ENCODE measurements around the gene ZBED4. TPM values are rescaled to one million over a fixed set of nuclear protein-coding genes. Genes with fewer than 3 reads are reported as not detected.

ZBED4 gene
- polyA plus RNA-seq, 12 donors, result 10.9 to 16.5 (median 12.7) TPM; not detected in 1

GRCh38 chr22:49824185-49824925 lies 29.3 kb upstream of the ZBED4 start:
- DNase-seq, result no peak

DNA sequence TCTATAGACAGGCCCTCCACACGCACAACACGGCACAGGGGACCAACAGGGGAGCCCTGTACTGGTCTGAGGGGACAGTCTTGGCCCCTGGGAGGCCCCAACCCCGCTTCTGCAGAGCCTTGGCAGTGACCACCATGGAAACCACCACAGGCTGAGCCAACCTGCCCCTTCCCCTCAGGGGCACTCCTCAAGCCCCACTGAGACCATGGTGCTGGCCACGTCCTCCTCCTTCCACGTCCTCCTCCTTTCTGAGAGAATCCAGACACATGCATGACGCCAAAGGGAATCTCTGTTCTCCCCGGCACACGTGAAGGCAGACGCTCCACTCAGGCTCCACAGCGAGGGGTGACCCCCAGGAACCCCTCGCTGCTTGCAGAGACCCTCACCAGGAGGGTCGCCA lies 28.7 kb upstream of the ZBED4 start:
- no peak for DNase-seq

DNA sequence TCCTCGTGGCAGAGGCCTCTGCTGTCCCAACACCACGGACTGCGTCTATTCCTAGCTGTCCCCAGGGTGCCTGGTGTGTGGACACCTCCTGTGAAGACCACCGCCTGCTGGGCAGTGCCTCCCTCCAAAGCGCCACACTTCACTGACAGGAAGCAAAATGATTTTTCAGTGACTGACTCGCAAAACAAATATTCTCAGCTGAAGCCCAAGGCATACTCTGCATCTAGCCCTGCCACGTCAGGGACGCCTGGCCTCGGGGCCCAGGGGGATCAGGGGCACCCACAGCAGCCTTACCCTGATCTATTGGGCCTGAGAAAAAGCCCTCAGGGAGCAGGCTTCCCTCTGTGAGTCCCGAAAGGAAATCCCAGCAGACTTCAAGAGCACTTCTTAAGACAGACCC lies 28.2 kb upstream of the ZBED4 start:
- DNase-seq, result no peak

GRCh38 chr22:49825944-49826602 lies 27.6 kb upstream of the ZBED4 start:
- DNase-seq, result no peak

- peak; percentile 45 for DNase-seq
These were observed 26.9 kb upstream of the ZBED4 start for GRCh38 chr22:49826603-49827270.

DNA sequence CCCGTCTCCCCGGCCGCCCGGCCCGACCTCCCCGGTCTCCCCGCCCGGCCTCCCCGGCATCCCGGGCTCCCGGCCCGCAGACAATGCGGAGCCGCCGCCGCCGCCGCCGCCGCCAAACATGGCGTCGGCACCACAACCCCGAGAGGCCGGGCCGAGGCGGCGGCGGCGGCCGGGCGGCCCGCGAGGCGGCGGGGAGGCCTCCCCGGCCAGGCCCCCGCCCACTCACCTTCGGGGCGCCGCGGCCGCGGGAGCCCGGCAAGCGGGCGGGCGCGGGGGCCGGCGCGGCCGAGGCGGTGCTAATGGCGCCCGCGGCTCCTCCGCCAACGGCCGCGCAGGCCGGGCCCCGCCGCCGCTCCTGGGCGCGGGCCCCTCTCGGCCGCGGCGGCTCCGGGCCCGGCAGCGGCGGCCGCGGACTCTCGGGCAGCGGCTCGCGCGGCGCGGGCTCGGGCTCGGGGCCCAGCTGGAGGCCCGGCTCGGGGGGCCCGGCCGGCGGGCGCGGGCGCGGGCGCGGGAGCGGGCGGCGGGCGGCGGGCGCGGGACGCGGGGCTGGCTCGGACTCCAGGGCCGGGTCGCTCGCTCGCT lies 26.3 kb upstream of the ZBED4 start:
- no peak for DNase-seq

DNA sequence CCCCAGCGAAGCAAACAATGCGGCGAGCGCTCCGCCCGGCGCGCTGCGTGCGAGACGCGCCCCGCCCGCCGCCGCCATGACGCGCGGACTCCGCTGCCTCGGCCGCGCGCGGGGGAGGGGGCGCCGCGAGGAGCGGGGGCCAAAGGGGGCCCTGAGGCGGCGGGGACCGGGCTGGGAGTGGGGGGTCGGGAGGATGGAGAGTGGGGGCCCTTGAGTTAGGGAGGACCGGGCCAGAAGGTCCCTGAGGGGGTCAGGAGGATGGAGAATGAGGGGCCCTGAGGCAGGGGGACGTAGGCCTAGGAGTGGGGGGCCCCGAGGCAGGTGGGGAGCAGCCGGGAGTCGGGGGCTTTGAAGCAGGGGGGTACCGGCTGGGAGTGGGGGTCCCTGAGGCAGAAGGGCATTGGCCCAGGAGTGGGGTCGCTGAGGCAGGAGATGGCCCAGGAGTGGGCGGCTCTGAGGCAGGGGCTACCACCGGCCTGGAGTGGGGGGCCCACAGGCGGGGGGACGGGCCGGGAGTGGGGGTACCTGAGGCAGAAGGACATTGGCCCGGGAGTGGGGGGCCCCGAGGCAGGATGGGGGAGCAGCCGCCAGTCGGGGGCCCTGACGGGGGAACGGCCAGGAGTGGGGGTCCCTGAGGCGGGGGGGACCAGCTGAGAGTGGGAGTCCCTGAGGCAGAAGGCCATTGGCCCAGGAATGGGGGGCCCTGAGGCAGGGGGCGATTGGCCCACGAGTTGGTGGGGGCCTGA lies 25.6 kb upstream of the ZBED4 start, which contains the start of gene BRD1:
BRD1 (minus strand) TSS at position 21 of the 746 bp plus-strand sequence. CDS start 3,556 bp downstream, outside the sequence.
- peak; percentile 51 for DNase-seq

DNA sequence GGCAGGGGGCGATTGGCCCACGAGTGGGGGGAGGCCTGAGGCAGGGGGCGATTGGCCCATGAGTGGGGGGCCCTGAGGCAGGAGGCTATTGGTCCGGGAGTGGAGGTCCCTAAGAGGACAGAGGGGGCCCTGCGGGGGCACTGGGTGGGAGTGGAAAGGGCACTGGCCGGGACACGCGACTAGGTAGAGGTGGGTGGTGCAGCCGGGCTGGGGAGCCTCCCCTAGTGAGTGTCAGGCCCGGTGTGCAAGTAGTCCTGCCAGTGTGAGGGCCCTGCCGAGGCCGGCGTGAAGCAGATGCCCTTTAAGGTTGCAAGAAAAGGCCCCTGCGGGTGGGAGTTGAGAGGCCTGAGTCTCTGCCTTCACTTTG lies 25.1 kb upstream of the ZBED4 start:
- DNase-seq, result no peak

GRCh38 chr22:49829044-49829853 lies 24.4 kb upstream of the ZBED4 start:
- no peak for DNase-seq

GRCh38 chr22:49833340-49834007 lies 20.2 kb upstream of the ZBED4 start:
- DNase-seq, result no peak

DNA sequence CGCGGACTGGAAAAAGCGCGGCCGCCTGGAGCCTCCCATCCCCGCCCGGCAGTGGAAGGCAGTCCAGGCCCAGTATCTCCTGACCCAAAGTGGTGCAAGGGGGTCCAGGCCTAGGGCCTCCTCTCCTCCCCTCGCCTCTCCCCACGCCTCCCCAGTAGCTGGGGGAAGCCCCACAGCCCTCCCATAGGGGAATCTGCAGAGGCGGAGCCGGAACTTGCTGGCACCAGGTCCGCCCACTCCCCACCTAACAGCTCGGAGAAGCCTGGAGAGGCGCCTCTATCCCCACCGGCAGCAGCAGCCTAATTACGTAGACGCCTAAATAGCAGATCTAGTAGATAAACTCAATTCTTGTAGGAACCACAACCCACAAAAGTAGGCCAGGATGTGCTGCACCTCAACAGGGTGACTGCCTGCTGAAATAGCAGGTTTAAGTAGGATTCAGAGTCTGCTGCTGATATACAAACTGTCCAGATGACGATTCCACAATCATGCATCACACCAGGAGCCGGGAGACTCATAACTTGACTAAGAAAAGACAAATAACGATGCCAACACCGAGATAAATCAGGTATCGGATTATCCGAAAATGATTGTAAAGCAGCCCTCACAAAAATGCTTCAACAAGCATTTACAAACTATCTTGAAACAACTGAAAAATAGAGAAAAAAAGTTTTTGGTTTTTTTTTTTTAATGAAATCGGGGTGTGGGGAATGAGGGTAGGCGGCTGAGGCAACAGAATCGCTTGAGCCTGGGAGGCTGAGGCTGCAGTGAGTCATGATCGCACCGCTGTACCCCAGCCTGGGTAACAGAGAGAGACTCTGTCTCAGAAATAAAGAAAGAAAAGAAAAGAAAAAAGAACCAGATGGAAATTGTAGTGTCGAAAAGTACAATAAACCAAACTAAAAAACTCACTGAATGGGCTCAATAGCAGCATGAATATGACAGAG lies 14.6 kb upstream of the ZBED4 start:
- DNase-seq, result no peak

DNA sequence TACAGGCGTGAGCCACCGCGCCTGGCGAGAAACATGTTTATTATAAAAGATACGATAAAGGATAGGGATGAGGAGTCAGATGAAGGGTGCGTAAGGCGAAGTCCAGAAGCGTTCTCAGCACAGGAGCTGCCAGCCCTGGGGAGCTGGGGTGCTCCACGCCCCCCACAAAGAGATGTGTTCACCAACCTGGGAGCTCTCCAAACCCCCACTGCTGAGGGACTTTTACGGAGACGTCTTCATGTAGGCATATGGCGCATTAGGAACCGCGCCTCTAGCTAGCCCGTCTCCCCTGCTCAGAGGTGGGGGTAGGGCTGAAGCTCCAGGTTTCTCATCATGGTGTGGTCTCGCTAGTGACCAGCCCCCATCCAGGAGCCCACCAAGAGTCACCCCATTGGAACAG lies 8.4 kb upstream of the ZBED4 start:
- DNase-seq, result no peak

DNA sequence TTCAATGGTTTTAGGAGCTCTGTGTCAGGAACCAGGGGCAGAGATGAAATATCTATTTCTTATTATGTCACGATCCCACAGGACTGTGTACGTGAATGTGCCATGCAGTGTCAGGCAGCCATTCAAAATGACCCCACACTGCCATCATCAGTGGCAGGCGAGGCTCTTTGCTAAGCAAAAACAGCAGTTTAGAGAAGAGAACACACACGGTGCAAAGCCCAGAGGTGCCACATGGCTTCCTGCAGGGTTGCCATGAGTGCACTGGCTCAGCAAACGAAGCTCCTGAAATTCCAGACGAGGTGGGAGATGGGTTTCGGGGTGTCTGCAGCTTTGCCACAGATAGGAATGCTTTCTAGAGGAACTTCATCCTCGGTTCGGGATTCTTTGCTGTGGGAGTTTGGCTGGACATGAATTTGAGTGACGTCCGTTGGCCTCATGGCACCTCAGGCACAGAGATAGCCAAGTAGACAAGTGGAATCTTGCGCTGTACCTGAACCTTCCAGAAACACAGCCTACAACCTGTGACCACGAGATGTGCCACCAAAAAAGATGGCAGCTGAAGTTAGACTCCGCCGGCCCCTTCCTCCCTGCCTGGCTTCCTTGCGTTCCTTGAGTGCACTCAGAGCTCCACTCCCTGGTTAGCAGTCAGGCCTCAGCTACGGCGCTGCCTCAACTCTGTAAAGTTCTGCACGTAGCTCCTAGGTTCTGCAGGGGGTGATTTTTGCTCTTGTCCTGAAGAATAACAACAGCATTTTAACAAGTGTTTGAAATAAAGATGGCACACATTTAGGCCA lies 7.8 kb upstream of the ZBED4 start:
- no peak for DNase-seq

DNA sequence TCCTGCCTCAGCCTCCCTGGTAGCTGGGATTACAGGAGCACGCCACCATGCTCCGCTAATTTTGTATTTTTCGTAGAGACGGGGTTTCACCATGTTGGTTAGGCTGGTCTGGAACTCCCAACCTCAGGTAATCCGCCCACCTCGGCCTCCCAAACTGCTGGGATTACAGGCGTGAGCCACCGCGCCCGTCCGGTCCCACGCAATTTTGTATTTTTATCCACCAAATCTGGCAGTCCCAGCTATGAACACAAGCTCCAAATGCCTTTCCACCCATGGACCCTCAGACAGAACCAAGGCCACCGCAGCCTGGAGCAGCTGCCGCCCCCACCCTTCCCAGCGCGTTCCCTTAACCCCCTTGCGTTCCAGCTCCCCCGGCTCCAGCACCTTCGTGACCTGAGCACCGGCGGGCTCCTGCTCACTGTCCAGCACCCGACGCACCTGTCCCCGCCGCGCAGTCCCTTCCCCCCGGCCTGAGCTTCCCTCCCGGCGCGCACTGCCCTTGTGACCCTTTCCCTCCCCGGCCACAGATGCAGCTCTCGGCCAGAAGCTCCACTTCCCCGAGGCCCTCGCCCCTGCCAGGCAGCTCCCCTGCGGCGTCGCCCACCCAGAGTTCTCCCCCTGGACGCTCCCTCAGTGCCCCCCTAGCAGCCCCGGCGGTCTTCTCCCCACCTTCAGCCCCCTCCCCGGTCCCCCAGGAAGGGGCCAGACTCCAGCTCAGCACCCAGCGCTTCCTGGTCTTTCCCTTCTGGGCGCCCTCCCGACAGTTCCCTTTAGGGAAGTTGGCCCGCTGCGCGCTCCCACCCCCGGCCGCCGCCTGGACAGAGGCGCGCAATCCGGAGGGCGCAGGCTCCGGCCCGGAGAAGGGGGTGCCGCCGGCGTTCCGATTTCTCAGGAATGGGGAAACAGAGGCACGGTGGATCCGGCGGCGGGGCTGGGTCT lies 5.6 kb upstream of the ZBED4 start:
- DNase-seq, result no peak

GRCh38 chr22:49848690-49849160 lies 4.9 kb upstream of the ZBED4 start:
- DNase-seq, result no peak

- DNase-seq, result no peak
These were observed 4.3 kb upstream of the ZBED4 start for GRCh38 chr22:49849161-49850020.
